PC-9 (cell line): ENCODE results near the gene PSMC1. TPM values are rescaled to one million over a fixed set of nuclear protein-coding genes. Genes with fewer than 3 reads are reported as not detected.

Experiments used
- BruUV-seq: library from RNA; stranded (reverse); fragments of 400-500 nt; replicated peaks from 2 replicates; lab custom pipeline; 2021; lab: Mats Ljungman, UMichigan
- CTCF ChIA-PET: fragments of 300-600 bp; sonication (Branson Sonifier 250); formaldehyde crosslinking; loops from one replicate; lab custom pipeline; 2022; ENCODE audit warnings: antibody characterized with exemption; lab: Charles Lee
- POLR2A ChIA-PET: fragments of 300-600 bp; sonication (Branson Sonifier 250); formaldehyde crosslinking; loops from one replicate; lab custom pipeline; 2022; ENCODE audit warnings: antibody characterized with exemption; ENCODE audit not compliant: unreplicated experiment; lab: Charles Lee
- DNase-seq, 2 experiments: peaks; one replicate each; pipeline versions ENCODE4 v3.0.0 to v3.0.0-alpha.2; 2015 to 2022; ENCODE audit warnings: mixed read lengths in 1 of 2
- H2AFZ ChIP-seq: fragments of 200-600 bp; sonication (generic); 2 replicates; pipeline ENCODE4 v1.8.1; 2017; ENCODE audit warnings: antibody characterized with exemption
- H3F3A ChIP-seq: fragments of 200-600 bp; sonication (generic); 2 replicates; pipeline ENCODE4 v1.8.1; 2017; ENCODE audit warnings: antibody characterized with exemption, mild to moderate bottlenecking, low read depth; ENCODE audit not compliant: insufficient read depth
- H3K27ac ChIP-seq: fragments of 200-600 bp; sonication (generic); 2 replicates; pipeline ENCODE4 v1.6.1; 2016; ENCODE audit warnings: mixed run types
- H3K27me3 ChIP-seq: fragments of 200-600 bp; sonication (generic); 2 replicates; pipeline ENCODE4 v1.6.1; 2016; ENCODE audit warnings: low read depth, mixed run types; ENCODE audit not compliant: insufficient read depth
- H3K36me3 ChIP-seq: fragments of 200-600 bp; sonication (generic); 2 replicates; pipeline ENCODE4 v1.6.1; 2016; ENCODE audit warnings: low read depth, mixed run types
- H3K4me1 ChIP-seq: fragments of 200-600 bp; sonication (generic); replicated peaks from 2 replicates; pipeline ENCODE4 v1.6.1; 2016; ENCODE audit warnings: mixed run types; ENCODE audit not compliant: insufficient read depth
- H3K4me2 ChIP-seq: fragments of 200-600 bp; sonication (generic); 2 replicates; pipeline ENCODE4 v1.6.1; 2017; ENCODE audit warnings: mixed run types
- H3K4me3 ChIP-seq: fragments of 200-600 bp; sonication (generic); 2 replicates; pipeline ENCODE4 v1.6.1; 2016; ENCODE audit warnings: mixed run types
- H3K79me2 ChIP-seq: fragments of 200-600 bp; sonication (generic); 2 replicates; pipeline ENCODE4 v1.6.1; 2017; ENCODE audit warnings: low read depth, mixed run types
- H3K9me2 ChIP-seq: fragments of 200-600 bp; sonication (generic); 2 replicates; pipeline ENCODE4 v1.8.1; 2017; ENCODE audit warnings: mild to moderate bottlenecking; ENCODE audit not compliant: insufficient read depth
- H3K9me3 ChIP-seq: fragments of 200-600 bp; sonication (generic); 2 replicates; pipeline ENCODE4 v1.8.1; 2016; ENCODE audit warnings: low read depth; ENCODE audit not compliant: insufficient read depth
- H4K20me1 ChIP-seq: fragments of 200-600 bp; sonication (generic); 2 replicates; pipeline ENCODE4 v1.8.1; 2017; ENCODE audit not compliant: insufficient read depth
- EZH2 ChIP-seq: fragments of 200-600 bp; sonication (generic); IDR thresholded peaks from 2 replicates; pipeline ENCODE4 v1.8.0; 2017; ENCODE audit warnings: antibody characterized with exemption, low read depth
- intact Hi-C: fragments of 100-400 bp; cut with micrococcal nuclease; formaldehyde crosslinking; loops from one replicate; pipeline ENCODE4 v1.10.0; 2022; ENCODE audit not compliant: unreplicated experiment
- total RNA-seq: library from RNA; stranded (reverse); gene quantifications from 2 replicates; pipeline ENCODE4 v1.2.3, GENCODE V29; 2021
- TF ChIP-seq, protein P1 (sequence below): fragments of 200-600 bp; sonication (generic); conservative IDR thresholded peaks from 2 replicates; pipeline ENCODE4 v1.6.1; 2017; ENCODE audit warnings: mixed run types, antibody characterized with exemption, mild to moderate bottlenecking, moderate library complexity

PSMC1 gene
- total RNA-seq, 1 experiment from 2014 or later = 50.8 TPM

DNA sequence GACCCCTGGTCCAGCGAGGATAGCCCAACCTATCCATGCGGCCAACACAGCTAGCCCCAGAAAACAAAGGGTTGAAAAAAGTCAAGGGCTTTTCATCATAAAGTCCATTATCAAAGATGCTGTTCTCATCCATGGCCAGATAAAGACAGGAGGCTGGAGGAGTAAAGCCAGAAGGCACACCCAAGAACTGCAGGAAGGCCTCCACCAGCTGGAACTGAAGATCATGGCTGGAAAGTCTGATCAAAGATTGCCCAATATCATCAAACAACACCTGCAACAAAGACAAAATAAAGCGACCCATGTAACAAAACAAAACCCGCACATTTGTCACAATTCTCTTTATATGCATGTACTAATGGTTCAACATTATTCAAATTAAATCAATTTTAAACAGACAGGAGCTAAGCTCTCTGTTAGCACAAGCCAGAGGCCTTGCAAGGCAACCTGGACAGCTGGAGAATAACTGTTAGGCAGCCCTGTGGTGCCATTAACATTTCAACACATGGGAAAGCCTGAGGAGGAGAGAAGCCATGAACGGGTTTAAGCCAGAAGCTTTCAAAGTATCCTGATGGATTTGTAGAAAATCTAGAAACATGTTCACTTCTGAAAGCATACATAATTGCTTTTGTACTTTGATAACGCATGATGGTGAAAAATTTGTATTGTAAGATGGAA lies 34.1 kb downstream of the PSMC1 start:
- no peak overlapping the region for H2AFZ ChIP-seq
- CTCF ChIA-PET = no interaction called here
- POLR2A ChIA-PET = no interaction called here
- no peak overlapping the region for H3K4me2 ChIP-seq
- H3F3A ChIP-seq = no peaks in the 10 kb centered on the region
- intact Hi-C loops = no loop called here
- H3K4me3 ChIP-seq = no peak overlapping the region
- no peak overlapping the region for H3K27ac ChIP-seq
- no peak for DNase-seq
- H3K27me3 ChIP-seq = no peaks in the 10 kb centered on the region
- H3K9me2 ChIP-seq = no peaks in the 10 kb centered on the region
- BruUV-seq = no TSS peak
- H3K9me3 ChIP-seq = no peaks in the 10 kb centered on the region
- H4K20me1 ChIP-seq = no peaks in the 10 kb centered on the region
- TF ChIP-seq, protein P1, sequence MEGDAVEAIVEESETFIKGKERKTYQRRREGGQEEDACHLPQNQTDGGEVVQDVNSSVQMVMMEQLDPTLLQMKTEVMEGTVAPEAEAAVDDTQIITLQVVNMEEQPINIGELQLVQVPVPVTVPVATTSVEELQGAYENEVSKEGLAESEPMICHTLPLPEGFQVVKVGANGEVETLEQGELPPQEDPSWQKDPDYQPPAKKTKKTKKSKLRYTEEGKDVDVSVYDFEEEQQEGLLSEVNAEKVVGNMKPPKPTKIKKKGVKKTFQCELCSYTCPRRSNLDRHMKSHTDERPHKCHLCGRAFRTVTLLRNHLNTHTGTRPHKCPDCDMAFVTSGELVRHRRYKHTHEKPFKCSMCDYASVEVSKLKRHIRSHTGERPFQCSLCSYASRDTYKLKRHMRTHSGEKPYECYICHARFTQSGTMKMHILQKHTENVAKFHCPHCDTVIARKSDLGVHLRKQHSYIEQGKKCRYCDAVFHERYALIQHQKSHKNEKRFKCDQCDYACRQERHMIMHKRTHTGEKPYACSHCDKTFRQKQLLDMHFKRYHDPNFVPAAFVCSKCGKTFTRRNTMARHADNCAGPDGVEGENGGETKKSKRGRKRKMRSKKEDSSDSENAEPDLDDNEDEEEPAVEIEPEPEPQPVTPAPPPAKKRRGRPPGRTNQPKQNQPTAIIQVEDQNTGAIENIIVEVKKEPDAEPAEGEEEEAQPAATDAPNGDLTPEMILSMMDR = no peak
- TF ChIP-seq EZH2 = no peak
- no peaks in the 10 kb centered on the region for H3K36me3 ChIP-seq
- no peaks in the 10 kb centered on the region for H3K79me2 ChIP-seq
- H3K4me1 ChIP-seq = no peaks in the 10 kb centered on the region

DNA sequence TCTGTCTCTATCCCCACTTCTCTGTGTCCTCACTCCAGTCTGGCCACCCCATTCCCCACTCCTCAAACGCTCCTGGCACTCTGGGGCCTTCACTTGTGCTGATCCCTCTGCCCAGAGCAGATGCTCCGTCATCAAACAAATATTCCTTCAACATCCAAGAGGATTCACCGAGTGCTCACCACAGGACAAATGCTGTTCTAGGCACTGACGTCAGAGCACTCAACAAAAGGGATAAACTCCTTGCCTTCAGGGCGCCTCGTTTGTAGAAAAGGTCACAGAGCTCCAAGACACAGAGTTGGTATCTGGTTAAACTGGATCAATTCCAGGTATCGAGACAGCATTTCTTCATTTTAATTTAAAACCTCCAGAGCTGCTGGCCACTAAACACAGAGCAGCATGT lies 35.3 kb downstream of the PSMC1 start:
- no peaks in the 10 kb centered on the region for H3K9me3 ChIP-seq
- no peak overlapping the region for H2AFZ ChIP-seq
- no peak overlapping the region for H3K27ac ChIP-seq
- no peak for DNase-seq
- POLR2A ChIA-PET = no interaction called here
- H3K4me3 ChIP-seq = no peak overlapping the region
- H3K4me1 ChIP-seq = no peaks in the 10 kb centered on the region
- TF ChIP-seq EZH2 = no peak
- TF ChIP-seq, protein P1 = no peak
- no peaks in the 10 kb centered on the region for H3K9me2 ChIP-seq
- no peaks in the 10 kb centered on the region for H3K36me3 ChIP-seq
- H3K27me3 ChIP-seq = no peaks in the 10 kb centered on the region
- CTCF ChIA-PET = no interaction called here
- H4K20me1 ChIP-seq = no peaks in the 10 kb centered on the region
- intact Hi-C loops = no loop called here
- BruUV-seq = no TSS peak
- H3K4me2 ChIP-seq = no peak overlapping the region
- no peaks in the 10 kb centered on the region for H3F3A ChIP-seq
- no peaks in the 10 kb centered on the region for H3K79me2 ChIP-seq

DNA sequence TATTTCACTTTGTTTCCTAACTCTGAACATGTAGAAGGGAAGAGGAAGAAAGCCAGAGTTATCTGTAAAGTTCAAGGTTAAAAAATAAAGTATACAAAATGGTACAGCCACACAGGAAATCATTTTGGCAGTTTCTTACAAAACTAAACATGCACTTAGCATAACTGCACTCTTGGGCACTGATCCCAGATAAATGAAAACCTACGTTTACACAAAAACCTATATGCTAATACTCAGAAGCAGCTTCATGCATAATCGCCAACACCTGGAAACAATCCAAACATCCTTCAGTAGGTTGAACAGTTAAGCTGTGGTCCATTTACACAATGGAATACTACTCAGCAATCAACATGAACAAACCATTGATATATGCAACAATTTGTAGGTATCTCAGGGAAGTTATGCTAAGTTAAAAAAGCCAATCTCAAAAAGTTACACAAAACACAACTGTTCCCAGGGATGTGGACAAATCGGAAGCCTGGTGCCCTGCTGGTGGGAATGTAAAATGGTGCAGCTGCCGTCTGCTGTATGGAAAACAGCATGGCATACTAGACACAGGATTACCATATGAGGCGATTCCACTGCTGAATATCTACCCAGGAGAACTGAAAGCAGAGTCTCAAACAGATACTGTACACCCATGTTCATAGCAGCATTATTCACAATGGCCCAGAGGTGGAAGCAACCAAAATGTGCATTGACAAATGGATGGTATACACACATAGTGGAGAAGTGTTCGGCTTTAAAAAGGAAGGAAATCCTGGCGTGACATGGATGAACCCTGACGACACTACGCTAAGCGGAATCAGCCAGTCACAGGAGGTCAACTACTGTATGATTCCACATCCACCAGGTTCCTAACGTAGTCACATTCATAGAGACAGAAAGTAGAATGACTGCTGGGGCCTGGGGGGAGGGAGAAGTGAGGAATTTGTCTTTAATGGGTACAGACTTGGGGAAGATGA lies 37.7 kb downstream of the PSMC1 start:
- H3K4me1 ChIP-seq = no peaks in the 10 kb centered on the region
- no peaks in the 10 kb centered on the region for H3K9me3 ChIP-seq
- H3K36me3 ChIP-seq = no peaks in the 10 kb centered on the region
- POLR2A ChIA-PET = no interaction called here
- intact Hi-C loops = no loop called here
- H3K27me3 ChIP-seq = no peaks in the 10 kb centered on the region
- no peak for DNase-seq
- no peak overlapping the region for H2AFZ ChIP-seq
- no peak overlapping the region for H3K4me3 ChIP-seq
- H3K9me2 ChIP-seq = no peaks in the 10 kb centered on the region
- no peak for TF ChIP-seq EZH2
- TF ChIP-seq, protein P1 = no peak
- BruUV-seq = no TSS peak
- no peak overlapping the region for H3K4me2 ChIP-seq
- H3F3A ChIP-seq = no peaks in the 10 kb centered on the region
- CTCF ChIA-PET = no interaction called here
- H4K20me1 ChIP-seq = no peaks in the 10 kb centered on the region
- no peaks in the 10 kb centered on the region for H3K79me2 ChIP-seq
- no peak overlapping the region for H3K27ac ChIP-seq
